Right atrium auricular region (tissue), 2 donors: Measurements from ENCODE around the gene PRSS33. TPM values are rescaled to one million over a fixed set of nuclear protein-coding genes. Genes with fewer than 3 reads are reported as not detected.

Experiments used
- DNase-seq: peaks from one replicate; pipeline ENCODE4 v3.0.0-alpha.2; 2019; ENCODE audit warnings: low spot score
- H3K27ac ChIP-seq, 2 donors: fragments of 200-600 bp; sonication (generic); 1 replicate in 1 of 2; 2 replicates in 1 of 2; pipeline ENCODE4 v1.5.1; 2016 to 2019
- H3K27me3 ChIP-seq, 2 donors: fragments of 200-600 bp; sonication (generic); one replicate each; pipeline versions ENCODE4 v1.5.1 to v1.6.0; 2017 to 2019
- H3K36me3 ChIP-seq: fragments of 200-600 bp; sonication (generic); one replicate; pipeline ENCODE4 v1.5.1; 2016
- H3K4me1 ChIP-seq, 2 donors: fragments of 200-600 bp; sonication (generic); one replicate each; pipeline versions ENCODE4 v1.5.1 to v1.6.0; 2017 to 2019
- H3K4me3 ChIP-seq, 2 donors: fragments of 200-600 bp; sonication (generic); 1 replicate in 1 of 2; 2 replicates in 1 of 2; pipeline ENCODE4 v1.5.1; 2017 to 2019; ENCODE audit warnings: mild to moderate bottlenecking in 1 of 2, moderate library complexity in 1 of 2
- H3K9me3 ChIP-seq, 2 donors: fragments of 200-600 bp; sonication (generic); one replicate each; pipeline ENCODE4 v1.5.1; 2019
- total RNA-seq, 2 donors: library from RNA; depleted of rRNA; stranded (reverse); fragments of >200 nt; gene quantifications; one replicate each; pipeline ENCODE4 v1.1.0, GENCODE V29; 2016
- TF ChIP-seq, protein P1 (sequence below), 2 donors: fragments of 200-600 bp; sonication (generic); IDR thresholded peaks; one replicate each; pipeline ENCODE4 v1.5.1; 2019; ENCODE audit warnings: antibody characterized with exemption in 2 of 2

The PRSS33 gene
- total RNA-seq, 2 donors from 2014 or later, result not detected

DNA sequence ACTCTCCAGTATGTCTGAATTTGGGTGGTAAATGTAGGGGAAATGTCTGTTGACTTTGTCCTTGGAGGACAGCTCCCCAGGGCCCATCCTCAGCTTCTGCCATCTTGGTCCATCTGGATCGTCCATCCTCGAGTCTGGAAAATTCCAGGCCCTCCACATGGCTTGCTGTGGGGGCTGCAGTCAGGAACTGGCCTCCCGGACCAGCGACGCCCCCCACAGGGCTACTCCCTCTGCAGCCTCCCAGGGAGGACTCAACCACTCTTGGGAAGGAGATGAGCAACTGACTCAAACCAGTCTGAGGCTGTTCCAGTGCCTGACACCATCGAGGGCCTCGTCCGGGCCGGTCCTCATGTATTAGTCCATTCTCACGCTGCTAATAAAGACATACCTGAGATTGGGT is 37.3 kb upstream of the PRSS33 start:
- H3K27me3 ChIP-seq, result no peaks in the 10 kb centered on the region
- no peak overlapping the region for H3K4me3 ChIP-seq
- H3K9me3 ChIP-seq, result no peaks in the 10 kb centered on the region
- TF ChIP-seq, protein P1, sequence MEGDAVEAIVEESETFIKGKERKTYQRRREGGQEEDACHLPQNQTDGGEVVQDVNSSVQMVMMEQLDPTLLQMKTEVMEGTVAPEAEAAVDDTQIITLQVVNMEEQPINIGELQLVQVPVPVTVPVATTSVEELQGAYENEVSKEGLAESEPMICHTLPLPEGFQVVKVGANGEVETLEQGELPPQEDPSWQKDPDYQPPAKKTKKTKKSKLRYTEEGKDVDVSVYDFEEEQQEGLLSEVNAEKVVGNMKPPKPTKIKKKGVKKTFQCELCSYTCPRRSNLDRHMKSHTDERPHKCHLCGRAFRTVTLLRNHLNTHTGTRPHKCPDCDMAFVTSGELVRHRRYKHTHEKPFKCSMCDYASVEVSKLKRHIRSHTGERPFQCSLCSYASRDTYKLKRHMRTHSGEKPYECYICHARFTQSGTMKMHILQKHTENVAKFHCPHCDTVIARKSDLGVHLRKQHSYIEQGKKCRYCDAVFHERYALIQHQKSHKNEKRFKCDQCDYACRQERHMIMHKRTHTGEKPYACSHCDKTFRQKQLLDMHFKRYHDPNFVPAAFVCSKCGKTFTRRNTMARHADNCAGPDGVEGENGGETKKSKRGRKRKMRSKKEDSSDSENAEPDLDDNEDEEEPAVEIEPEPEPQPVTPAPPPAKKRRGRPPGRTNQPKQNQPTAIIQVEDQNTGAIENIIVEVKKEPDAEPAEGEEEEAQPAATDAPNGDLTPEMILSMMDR (IDR thresholded peaks at IDR 0.05), result no peak
- no peak for DNase-seq
- H3K4me1 ChIP-seq, result no peaks in the 10 kb centered on the region
- H3K27ac ChIP-seq, result no peak overlapping the region
- no peaks in the 10 kb centered on the region for H3K36me3 ChIP-seq

DNA sequence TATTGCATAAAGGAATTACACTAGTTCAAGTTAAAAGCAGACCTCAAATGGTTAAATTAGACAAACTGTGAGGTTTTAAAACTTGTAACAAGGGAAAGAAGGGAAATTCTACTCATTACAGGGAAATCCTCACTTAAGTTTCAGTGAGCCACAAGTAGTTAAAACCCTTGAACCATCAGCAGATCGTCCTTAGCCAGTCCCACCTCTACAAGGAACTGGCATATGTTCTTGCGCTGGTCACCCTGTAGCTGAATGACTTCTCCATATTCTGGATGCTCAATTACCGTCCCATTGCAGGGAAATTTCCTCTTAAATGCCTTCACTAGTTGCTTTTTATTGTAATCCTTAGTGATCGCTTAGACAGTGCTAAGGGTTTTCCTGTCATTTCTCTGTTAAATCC is 35.1 kb upstream of the PRSS33 start:
- TF ChIP-seq, protein P1 (IDR thresholded peaks at IDR 0.05), result no peak
- Histone ChIP-seq H3K27ac (no peak overlapping the region), H3K4me1 (no peaks in the 10 kb centered on the region), H3K4me3 (no peak overlapping the region), H3K36me3 (no peaks in the 10 kb centered on the region), H3K9me3 (no peaks in the 10 kb centered on the region), H3K27me3 (peaks cover 0 to 5% of the 10 kb centered on the region in 2 donors)
- DNase-seq, result no peak

DNA sequence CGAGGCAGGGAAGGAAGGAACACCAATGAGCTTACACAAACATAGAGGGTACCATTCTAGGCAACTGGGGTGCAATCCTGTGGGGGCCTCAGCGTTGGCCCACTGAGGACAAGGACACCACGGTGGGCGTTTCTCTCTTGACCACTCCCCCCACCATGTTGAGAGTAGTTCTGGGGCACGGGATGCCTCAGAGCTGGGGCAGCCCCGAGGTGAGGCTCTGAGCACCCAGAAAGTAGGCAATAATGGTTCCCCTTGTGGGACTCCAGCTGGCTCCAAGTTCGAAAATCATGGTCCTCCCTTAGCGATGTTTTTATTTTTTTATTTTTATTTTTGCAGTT is 34.8 kb upstream of the PRSS33 start:
- Histone ChIP-seq H3K9me3 (no peaks in the 10 kb centered on the region), H3K27me3 (peaks cover 0 to 5% of the 10 kb centered on the region in 2 donors), H3K4me3 (no peak overlapping the region), H3K4me1 (no peaks in the 10 kb centered on the region), H3K36me3 (no peaks in the 10 kb centered on the region), H3K27ac (no peak overlapping the region)
- TF ChIP-seq, protein P1 (IDR thresholded peaks at IDR 0.05), result no peak
- DNase-seq, result no peak

DNA sequence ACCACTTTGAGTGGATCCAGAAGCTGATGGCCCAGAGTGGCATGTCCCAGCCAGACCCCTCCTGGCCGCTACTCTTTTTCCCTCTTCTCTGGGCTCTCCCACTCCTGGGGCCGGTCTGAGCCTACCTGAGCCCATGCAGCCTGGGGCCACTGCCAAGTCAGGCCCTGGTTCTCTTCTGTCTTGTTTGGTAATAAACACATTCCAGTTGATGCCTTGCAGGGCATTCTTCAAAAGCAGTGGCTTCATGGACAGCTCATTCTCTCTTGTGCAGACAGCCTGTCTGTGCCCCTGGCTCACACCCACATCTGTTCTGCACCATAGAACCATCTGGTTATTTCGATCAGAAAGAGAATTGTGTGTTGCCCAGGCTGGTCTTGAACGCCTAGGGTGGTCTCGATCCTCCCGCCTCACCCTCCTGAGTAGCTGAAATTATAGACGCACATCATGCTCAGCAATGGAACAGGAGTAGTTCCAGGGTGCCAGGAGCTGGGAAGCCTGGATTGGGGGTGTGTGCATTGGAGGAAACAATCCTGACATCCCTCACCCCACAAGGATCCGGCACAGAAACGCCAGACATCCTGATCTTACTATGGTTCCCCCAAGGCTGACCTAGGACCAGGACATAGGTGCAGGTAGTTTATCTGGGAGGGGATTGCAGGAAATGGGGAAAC is 34.3 kb upstream of the PRSS33 start:
- H3K4me3 ChIP-seq, result no peak overlapping the region
- H3K36me3 ChIP-seq, result no peaks in the 10 kb centered on the region
- no peak overlapping the region for H3K27ac ChIP-seq
- H3K4me1 ChIP-seq, result no peaks in the 10 kb centered on the region
- no peak for DNase-seq
- TF ChIP-seq, protein P1 (IDR thresholded peaks at IDR 0.05), result no peak
- H3K27me3 ChIP-seq, result peaks cover 0 to 5% of the 10 kb centered on the region in 2 donors
- no peaks in the 10 kb centered on the region for H3K9me3 ChIP-seq

DNA sequence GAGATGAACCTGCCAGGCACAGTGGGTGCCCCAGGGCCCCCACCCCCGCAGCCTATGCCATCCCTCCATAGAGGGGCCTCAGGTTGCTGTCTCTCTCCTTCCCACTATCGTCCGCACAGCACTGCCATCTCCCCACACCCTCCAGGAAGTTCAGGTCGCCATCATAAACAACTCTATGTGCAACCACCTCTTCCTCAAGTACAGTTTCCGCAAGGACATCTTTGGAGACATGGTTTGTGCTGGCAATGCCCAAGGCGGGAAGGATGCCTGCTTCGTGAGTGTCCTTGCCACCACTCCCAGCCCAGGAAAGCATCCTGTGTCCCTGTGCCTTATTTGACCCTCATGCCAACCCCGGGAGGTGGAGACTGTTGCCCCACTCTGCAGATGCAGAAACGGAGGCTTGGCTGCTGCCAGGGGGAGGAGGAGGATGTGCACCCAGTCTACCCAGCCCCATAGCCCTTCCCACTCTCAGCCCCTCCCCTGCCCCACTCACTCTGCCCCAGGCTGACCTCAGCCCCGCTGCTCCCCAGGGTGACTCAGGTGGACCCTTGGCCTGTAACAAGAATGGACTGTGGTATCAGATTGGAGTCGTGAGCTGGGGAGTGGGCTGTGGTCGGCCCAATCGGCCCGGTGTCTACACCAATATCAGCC is 33.6 kb upstream of the PRSS33 start:
- no peaks in the 10 kb centered on the region for H3K9me3 ChIP-seq
- H3K4me1 ChIP-seq, result no peaks in the 10 kb centered on the region
- H3K36me3 ChIP-seq, result no peaks in the 10 kb centered on the region
- TF ChIP-seq, protein P1 (IDR thresholded peaks at IDR 0.05), result no peak
- no peak for DNase-seq
- H3K4me3 ChIP-seq, result no peak overlapping the region
- H3K27me3 ChIP-seq, result peaks cover 0 to 5% of the 10 kb centered on the region in 2 donors
- H3K27ac ChIP-seq, result no peak overlapping the region
